NCI-H1930 (cell line): ENCODE results near the gene ADGRD1.

Experiments used
- DNase-seq, 2 experiments: peaks; one replicate each; lab custom pipeline; 2025; lab: John Stamatoyannopoulos, UW

Gene ADGRD1

DNA sequence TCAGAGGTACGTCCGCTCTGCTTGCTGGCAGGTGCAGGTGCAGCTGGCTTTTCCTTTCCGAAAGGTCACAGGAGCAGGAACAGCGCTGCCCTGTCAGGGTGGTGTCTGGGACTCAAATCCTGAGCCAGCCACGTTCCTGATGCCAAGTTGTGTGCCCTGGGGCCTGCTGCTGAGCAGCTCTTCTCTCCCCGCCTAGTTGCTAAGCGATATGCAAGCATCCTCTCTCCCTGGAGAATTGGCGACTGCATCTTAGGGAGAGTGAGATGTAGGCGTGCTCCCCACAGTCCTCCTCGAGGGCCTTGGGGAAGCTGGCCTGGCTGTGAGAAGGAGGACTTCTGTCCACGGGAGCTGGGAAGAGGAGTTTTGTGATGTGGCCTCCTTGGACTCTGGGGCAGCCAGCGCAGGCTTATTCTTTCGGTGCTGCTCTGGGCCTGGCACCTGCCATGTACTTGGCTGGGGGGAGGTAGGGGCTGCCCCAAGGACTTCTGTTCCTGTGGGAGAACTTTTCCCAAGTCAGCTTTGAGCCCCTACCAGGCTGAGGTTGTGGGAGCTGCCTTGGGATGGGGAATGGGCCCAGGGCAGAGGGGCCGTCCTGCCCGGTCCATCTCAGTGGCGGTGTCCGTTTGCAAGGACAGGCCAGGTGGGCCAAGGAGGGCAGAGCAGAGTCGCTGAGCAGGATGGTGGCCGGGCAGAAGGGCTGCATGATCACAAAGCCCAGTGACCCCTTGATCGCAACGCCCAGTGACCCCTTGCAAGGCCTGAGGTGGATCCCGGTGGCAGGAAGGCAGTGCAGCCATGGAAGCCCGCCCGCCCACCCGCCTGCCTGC is 183.5 kb downstream of the ADGRD1 start:
- DNase-seq: no peak

- DNase-seq: no peak
Observed at GRCh38 chr12:131137836-131138637, 184.3 kb downstream of the ADGRD1 start.

GRCh38 chr12:131138638-131139362 is 185.1 kb downstream of the ADGRD1 start:
- DNase-seq: no peak

- DNase-seq: no peak
Observed at GRCh38 chr12:131139363-131140068, 185.8 kb downstream of the ADGRD1 start.

DNA sequence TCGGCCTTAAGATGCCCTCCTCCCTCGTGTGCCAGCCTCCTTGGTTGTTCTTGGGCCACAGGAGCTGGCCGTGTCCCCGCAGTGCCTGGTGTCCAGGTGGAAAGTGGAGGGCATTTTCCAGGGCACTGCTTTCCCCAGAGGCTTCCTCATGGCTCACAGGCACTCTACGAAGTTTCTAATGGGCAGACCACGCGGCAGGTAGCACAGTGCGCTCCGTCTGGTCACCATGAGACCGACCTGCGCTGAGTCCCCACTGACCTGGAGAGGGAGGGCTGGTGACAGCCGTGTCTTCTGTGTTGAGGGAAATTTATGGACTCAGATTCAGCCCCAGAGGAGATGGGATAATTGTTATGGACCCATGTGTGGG is 186.3 kb downstream of the ADGRD1 start:
- DNase-seq: no peak

GRCh38 chr12:131140697-131141096 is 187.0 kb downstream of the ADGRD1 start:
- DNase-seq: no peak

- no peak for DNase-seq
Observed at GRCh38 chr12:131141514-131141913, 187.8 kb downstream of the ADGRD1 start.

DNA sequence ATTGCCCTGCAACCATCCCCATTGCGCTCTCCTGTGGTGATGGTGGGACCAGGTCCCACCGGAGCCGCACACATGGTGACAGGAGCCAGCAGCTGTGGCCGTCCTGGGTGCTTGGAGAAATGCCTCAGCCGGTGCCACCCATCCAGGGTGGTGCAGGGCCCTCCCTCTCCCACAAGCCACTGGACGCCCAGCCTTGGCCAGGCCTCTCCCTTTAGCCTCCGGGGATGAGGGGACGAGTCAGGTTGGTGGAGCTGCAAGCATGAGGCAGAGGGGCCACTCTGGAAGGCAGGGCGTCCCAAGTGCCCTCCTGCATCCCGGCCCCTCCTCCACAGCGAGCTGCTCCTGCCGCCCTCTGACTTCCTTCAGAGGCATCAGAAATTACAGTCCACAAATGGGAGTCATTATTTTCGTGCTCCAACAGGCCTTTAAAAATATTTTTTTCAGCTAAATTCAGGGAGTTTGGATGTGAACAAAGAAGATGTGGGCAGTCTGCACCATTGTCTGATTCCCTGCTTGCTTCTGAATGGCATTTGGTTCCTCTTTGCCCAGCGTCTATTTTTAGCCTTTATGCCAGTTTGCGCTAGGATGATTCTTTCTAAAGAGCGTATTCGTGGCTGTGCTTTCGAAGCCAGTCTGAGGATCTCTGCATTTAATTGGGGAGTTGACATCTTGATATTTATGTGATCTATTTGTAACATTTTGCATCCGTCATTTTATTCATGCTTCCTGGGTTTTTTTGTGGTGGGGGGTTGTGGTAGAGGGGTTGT is 189.4 kb downstream of the ADGRD1 start:
- no peak for DNase-seq

DNA sequence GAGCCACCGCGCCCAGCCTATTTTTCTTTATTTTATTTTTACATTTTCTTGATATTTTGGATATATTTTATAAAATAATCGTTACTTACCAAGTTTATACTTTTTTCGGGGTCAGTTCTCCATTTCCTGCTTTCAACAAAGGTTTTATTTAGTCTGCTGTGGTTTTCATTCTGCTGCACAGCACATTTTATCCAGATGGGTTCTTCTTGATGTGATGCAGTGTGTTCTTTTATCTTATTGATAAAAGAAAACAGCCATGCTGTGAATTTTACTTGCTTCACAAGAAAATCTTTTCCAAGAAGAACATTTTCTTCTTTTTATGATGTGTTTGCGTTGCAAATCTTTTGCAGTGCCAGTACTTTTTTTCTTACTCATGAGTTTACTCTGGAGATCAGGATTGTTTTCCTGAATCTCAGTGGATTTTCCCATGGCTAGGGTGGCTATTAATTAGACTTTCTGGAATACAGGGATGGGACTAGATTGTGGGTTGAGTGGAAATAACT is 192.5 kb downstream of the ADGRD1 start:
- no peak for DNase-seq

- DNase-seq: no peak
Observed at GRCh38 chr12:131147293-131147692, 193.6 kb downstream of the ADGRD1 start.

DNA sequence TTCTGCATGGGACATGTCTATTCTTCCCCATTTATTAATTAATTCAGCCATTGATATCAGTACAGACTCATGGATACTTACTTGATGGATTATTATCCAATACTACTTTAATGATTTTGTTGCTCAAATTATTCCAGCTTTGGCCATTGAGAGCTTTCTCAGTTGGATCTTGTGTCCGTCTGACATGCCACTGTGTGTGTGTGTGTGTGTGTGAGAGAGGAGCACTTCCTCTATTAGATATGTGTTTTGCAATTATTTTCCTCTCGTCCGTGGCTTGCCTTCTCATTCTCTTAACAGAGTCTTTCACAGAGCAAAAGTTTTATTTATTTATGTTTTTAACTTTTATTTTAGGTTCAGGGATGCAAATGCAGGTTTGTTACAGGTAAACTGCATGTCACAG is 194.2 kb downstream of the ADGRD1 start:
- no peak for DNase-seq

GRCh38 chr12:131151558-131152345 is 198.0 kb downstream of the ADGRD1 start:
- no peak for DNase-seq

DNA sequence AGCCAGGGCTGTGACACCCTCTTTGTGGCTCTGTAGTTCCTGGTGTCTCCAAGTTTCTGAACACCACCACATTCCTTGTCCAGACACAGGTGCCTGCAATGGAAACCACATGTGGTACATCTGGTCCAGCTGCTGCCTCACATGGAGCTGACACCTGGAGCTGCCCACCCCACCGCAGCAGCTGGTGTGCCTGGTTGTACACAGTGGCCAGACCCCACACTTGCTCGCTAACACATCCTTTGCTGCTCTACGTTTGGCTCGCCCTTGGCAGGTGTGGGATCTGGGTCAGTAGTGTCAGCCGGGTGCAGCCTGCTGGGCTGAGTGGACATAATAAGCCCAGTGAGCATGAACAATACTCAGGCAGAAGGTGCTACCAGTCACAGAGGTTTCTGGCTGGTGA is 198.9 kb downstream of the ADGRD1 start:
- no peak for DNase-seq

- no peak for DNase-seq
Observed at GRCh38 chr12:131153016-131153415, 199.3 kb downstream of the ADGRD1 start.

GRCh38 chr12:131153956-131154355 is 200.2 kb downstream of the ADGRD1 start:
- DNase-seq: no peak

DNA sequence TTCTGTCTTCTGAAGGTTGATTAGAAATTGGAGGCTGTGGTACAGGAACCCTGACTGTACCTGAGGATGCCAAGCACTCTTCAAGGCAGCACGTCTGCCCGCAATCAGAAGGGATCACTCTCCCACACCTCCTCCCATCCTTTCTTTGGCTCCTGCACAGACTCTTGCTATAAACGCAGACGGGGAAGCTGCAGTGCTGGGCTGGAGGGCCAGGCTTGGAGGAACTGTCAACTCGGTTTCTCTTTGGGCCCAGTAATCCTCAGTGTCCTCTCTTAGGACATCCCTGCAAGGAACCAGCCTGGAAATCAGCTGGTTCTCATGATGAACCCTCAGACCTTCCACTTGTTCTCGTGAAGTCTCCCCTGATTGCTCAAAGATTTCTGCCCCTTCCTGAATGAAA is 201.4 kb downstream of the ADGRD1 start:
- DNase-seq: no peak

GRCh38 chr12:131157743-131158142 is 204.0 kb downstream of the ADGRD1 start:
- DNase-seq: no peak

DNA sequence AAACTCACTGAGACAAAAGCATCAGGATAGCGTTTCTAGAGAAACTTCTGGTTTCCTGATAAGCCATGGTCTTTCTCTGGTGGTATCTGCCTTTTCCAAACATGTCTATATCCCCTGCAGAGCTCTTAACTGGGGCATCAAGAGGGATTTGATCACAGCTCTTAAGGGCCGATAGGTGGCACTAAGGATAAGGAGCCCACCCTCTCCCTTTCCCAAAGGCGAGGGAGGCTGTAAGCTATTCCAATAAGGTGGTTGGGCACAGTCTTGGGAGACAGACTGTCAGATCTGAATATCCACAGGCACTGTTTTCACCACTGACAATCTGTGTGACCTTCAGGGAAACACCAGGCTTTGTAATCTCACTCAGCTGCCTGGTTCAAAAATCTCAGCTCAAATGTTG is 206.0 kb downstream of the ADGRD1 start:
- no peak for DNase-seq

GRCh38 chr12:131162113-131162512 is 208.4 kb downstream of the ADGRD1 start:
- DNase-seq: no peak

- DNase-seq: no peak
Observed at GRCh38 chr12:131163189-131163738, 209.6 kb downstream of the ADGRD1 start.
